ENCODE results near the gene HAPLN3.

The HAPLN3 gene

DNA sequence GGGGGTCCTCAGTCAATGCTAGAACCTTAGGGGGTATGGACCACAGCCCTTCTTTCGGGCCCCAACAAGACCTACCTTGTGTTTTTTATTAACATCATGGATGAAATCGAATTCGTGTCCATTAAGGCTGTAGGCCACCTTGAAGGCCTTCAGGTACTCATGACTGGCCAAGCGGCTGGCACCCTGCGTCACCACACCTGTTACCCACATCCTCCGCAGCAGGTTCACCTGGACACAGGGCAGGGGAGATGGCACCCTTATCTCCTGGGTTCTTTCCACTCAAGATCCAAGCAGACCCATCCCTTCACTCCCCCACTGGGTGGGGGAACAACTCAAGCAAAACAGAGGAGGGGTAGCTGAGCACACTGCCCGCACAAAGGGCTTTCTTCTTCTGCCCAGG lies 11.2 kb upstream of the HAPLN3 start:
- Histone ChIP-seq H3K4me3 (ENCODE audit: low read length) (no peak overlapping the region), H3K36me3 (ENCODE audit: insufficient read depth, low read length) (peaks cover 53% of the 10 kb centered on the region), H2AFZ (ENCODE audit: low read depth, low read length) (no peak overlapping the region), H3K27me3 (ENCODE audit: insufficient read depth, low read length) (no peaks in the 10 kb centered on the region), H3K4me1 (ENCODE audit: insufficient read depth, low read length) (peaks cover 2% of the 10 kb centered on the region), H3K9me3 (ENCODE audit: low read length) (no peaks in the 10 kb centered on the region)

DNA sequence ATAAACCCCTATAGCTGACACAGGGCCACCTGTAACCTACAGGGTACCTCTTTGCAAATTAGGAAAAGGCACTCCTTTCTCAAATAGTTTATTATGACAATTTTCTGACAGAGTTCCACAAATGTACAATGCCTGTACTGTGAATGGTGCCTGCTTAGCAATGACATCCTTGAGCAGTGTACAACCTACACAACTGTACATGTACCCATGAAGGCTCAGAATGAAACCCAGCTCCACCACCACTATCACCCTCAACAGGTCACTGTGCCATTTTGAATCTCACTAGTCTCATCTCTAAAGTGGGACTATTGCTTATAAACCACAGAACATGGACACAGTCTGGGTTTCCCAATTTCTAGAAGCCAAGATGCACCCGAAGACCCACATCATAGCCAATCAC lies 10.8 kb upstream of the HAPLN3 start:
- no peak overlapping the region for H3K4me3 ChIP-seq (ENCODE audit: low read length)
- peaks cover 2% of the 10 kb centered on the region for H3K4me1 ChIP-seq (ENCODE audit: insufficient read depth, low read length)
- peaks cover 54% of the 10 kb centered on the region for H3K36me3 ChIP-seq (ENCODE audit: insufficient read depth, low read length)
- no peak overlapping the region for H2AFZ ChIP-seq (ENCODE audit: low read depth, low read length)
- H3K9me3 ChIP-seq (ENCODE audit: low read length), result no peaks in the 10 kb centered on the region
- H3K27me3 ChIP-seq (ENCODE audit: insufficient read depth, low read length), result no peaks in the 10 kb centered on the region

- Histone ChIP-seq H2AFZ (ENCODE audit: low read depth, low read length) (no peak overlapping the region), H3K36me3 (ENCODE audit: insufficient read depth, low read length) (peaks cover 55% of the 10 kb centered on the region), H3K4me3 (ENCODE audit: low read length) (no peak overlapping the region), H3K27me3 (ENCODE audit: insufficient read depth, low read length) (no peaks in the 10 kb centered on the region), H3K4me1 (ENCODE audit: insufficient read depth, low read length) (peaks cover 2% of the 10 kb centered on the region), H3K9me3 (ENCODE audit: low read length) (no peaks in the 10 kb centered on the region)
Measured at GRCh38 chr15:88905576-88905975, 10.2 kb upstream of the HAPLN3 start.

DNA sequence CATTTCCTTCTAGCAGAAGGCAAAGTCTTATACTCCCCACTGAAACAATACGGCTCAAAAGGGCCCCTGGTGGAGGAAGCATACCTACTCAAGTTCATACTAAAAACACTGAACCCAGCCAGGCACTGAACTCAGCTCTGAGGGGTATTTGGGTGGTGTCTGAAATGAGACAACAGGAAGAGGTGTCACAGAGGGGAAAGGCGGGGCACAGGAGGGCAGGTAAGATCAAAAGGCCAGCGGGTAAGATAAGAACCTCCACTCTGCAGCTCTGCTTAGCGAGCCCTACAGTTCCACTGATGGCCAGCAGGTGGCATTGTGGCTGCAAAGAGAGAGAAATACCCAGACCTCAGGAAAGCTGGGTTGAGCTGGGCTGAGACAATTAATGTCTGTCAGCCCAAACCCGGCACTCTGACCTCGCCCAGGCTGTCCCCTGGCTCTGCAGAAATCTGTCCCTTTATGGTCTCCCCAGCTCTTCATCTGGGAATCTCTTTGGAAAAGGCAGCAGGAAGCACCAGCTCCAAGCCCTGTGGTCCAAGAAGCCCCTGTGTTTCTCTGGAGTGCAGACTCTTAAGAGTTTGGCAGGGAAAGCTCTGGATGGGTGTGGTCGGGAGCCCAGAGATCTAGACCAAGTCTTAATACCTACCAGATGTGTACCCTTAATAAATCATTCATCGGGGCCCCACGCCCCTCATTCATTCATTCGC lies 9.4 kb upstream of the HAPLN3 start:
- H3K27me3 ChIP-seq (ENCODE audit: insufficient read depth, low read length), result no peaks in the 10 kb centered on the region
- peaks cover 56% of the 10 kb centered on the region for H3K36me3 ChIP-seq (ENCODE audit: insufficient read depth, low read length)
- H2AFZ ChIP-seq (ENCODE audit: low read depth, low read length), result no peak overlapping the region

DNA sequence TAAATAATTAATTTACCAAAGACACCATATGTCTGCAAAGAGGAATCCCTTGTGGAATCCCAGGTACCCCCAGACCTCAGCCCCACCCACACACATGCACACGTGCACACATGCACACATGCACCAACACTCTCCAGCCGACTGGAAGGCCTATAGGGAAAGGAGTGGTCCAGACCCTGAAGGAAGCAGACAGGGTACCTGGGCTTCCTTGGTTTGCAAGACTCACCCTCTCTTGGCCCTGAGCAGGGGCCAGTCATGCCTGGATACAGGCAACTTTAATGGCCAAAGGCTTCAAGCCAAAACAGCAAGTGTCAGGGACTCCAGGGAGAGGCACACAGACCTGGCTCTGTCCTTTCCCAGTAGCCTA lies 8.9 kb upstream of the HAPLN3 start:
- Histone ChIP-seq H3K9me3 (ENCODE audit: low read length) (no peaks in the 10 kb centered on the region), H2AFZ (ENCODE audit: low read depth, low read length) (no peak overlapping the region), H3K4me3 (ENCODE audit: low read length) (no peak overlapping the region), H3K4me1 (ENCODE audit: insufficient read depth, low read length) (peaks cover 2% of the 10 kb centered on the region), H3K36me3 (ENCODE audit: insufficient read depth, low read length) (peaks cover 56% of the 10 kb centered on the region), H3K27me3 (ENCODE audit: insufficient read depth, low read length) (no peaks in the 10 kb centered on the region)

More for the DNA sequence above, 9.4 kb upstream of the HAPLN3 start:
- Histone ChIP-seq H3K4me1 (ENCODE audit: insufficient read depth, low read length) (peaks cover 2% of the 10 kb centered on the region), H3K4me3 (ENCODE audit: low read length) (no peak overlapping the region), H3K9me3 (ENCODE audit: low read length) (no peaks in the 10 kb centered on the region)

- H2AFZ ChIP-seq (ENCODE audit: low read depth, low read length), result no peak overlapping the region
- peaks cover 46% of the 10 kb centered on the region for H3K36me3 ChIP-seq (ENCODE audit: insufficient read depth, low read length)
- H3K9me3 ChIP-seq (ENCODE audit: low read length), result no peaks in the 10 kb centered on the region
- H3K4me1 ChIP-seq (ENCODE audit: insufficient read depth, low read length), result peaks cover 2% of the 10 kb centered on the region
- no peak overlapping the region for H3K4me3 ChIP-seq (ENCODE audit: low read length)
- no peaks in the 10 kb centered on the region for H3K27me3 ChIP-seq (ENCODE audit: insufficient read depth, low read length)
Measured at GRCh38 chr15:88902846-88903245, 7.5 kb upstream of the HAPLN3 start.

DNA sequence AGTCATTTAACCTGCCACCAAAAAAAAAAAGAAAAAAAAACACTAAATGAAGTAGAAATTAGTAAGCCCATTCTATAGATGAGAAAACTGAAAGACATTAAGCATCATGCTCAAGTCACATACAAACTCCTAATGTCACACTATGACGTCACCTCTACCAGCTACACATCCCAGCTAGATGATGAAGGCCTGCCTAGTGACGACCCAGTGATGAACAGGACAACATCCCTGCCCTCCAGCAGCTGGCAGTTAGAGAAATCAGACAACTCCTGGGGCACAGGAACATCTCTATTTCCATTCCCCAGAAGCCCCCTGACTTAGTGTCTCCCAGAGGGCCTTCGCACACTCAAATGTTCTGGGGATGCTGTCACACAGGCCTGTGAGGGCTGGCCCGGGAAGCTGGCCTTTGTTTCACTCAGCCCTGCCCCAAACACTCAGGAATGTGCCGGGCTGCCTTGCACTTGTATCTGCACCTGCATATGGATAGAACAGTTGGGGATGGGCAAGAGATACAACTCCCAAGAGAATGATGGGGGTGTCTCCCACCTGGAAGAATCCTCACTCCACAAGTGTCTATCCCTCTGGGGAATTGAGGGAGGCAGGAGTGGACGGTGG lies 7.0 kb upstream of the HAPLN3 start:
- no peak overlapping the region for H2AFZ ChIP-seq (ENCODE audit: low read depth, low read length)
- H3K4me1 ChIP-seq (ENCODE audit: insufficient read depth, low read length), result peaks cover 2% of the 10 kb centered on the region
- no peaks in the 10 kb centered on the region for H3K9me3 ChIP-seq (ENCODE audit: low read length)
- no peaks in the 10 kb centered on the region for H3K27me3 ChIP-seq (ENCODE audit: insufficient read depth, low read length)
- H3K4me3 ChIP-seq (ENCODE audit: low read length), result no peak overlapping the region
- H3K36me3 ChIP-seq (ENCODE audit: insufficient read depth, low read length), result peaks cover 46% of the 10 kb centered on the region

- no peak overlapping the region for H3K4me3 ChIP-seq (ENCODE audit: low read length)
- H3K4me1 ChIP-seq (ENCODE audit: insufficient read depth, low read length), result peaks cover 9% of the 10 kb centered on the region
- no peaks in the 10 kb centered on the region for H3K27me3 ChIP-seq (ENCODE audit: insufficient read depth, low read length)
- H3K36me3 ChIP-seq (ENCODE audit: insufficient read depth, low read length), result peaks cover 41% of the 10 kb centered on the region
- H2AFZ ChIP-seq (ENCODE audit: low read depth, low read length), result no peak overlapping the region
- H3K9me3 ChIP-seq (ENCODE audit: low read length), result no peaks in the 10 kb centered on the region
Measured at GRCh38 chr15:88901508-88902220, 6.3 kb upstream of the HAPLN3 start.

GRCh38 chr15:88900982-88901418 lies 5.7 kb upstream of the HAPLN3 start:
- Histone ChIP-seq H3K36me3 (ENCODE audit: insufficient read depth, low read length) (peaks cover 35% of the 10 kb centered on the region), H3K4me1 (ENCODE audit: insufficient read depth, low read length) (peaks cover 14% of the 10 kb centered on the region)

DNA sequence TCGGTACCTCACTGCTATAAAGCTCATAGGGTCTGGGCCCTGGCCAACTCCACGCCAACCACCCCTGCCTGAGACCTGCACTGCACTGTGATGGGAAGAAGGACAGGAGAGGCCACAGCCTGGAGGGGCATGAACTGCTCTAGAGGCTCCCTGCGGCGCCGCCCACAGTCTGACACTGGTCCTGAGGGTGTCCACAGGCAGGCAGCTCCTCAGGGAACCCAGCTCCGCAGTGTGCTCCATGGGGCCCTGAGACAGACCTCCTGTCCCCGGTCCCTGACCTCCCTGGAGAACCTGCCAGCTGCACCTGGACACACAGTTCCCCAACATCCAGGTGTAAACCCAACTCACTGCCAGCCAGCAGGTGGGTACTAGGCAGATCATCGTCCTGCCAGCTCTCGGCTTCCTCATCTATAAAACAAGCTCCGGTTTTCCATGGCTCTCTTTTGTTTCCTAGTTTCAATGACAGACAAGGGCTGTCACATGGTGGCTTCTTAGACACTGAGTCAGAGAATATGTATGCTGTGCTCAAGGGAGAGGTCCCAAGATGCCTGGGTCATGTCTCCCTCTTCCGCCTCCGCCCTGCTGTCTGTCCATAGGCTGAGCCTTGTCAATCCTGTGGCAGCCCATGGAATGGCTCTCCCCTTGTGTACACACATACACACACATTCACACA lies 5.1 kb upstream of the HAPLN3 start:
- H3K36me3 ChIP-seq (ENCODE audit: insufficient read depth, low read length), result peaks cover 29% of the 10 kb centered on the region
- no peak overlapping the region for H3K4me3 ChIP-seq (ENCODE audit: low read length)
- H3K9me3 ChIP-seq (ENCODE audit: low read length), result no peaks in the 10 kb centered on the region
- peaks cover 14% of the 10 kb centered on the region for H3K4me1 ChIP-seq (ENCODE audit: insufficient read depth, low read length)
- peaks cover 1% of the 10 kb centered on the region for H3K27me3 ChIP-seq (ENCODE audit: insufficient read depth, low read length)
- H2AFZ ChIP-seq (ENCODE audit: low read depth, low read length), result no peak overlapping the region

More at GRCh38 chr15:88900982-88901418, 5.7 kb upstream of the HAPLN3 start:
- H3K4me3 ChIP-seq (ENCODE audit: low read length), result no peak overlapping the region
- no peak overlapping the region for H2AFZ ChIP-seq (ENCODE audit: low read depth, low read length)
- H3K27me3 ChIP-seq (ENCODE audit: insufficient read depth, low read length), result no peaks in the 10 kb centered on the region
- no peaks in the 10 kb centered on the region for H3K9me3 ChIP-seq (ENCODE audit: low read length)

DNA sequence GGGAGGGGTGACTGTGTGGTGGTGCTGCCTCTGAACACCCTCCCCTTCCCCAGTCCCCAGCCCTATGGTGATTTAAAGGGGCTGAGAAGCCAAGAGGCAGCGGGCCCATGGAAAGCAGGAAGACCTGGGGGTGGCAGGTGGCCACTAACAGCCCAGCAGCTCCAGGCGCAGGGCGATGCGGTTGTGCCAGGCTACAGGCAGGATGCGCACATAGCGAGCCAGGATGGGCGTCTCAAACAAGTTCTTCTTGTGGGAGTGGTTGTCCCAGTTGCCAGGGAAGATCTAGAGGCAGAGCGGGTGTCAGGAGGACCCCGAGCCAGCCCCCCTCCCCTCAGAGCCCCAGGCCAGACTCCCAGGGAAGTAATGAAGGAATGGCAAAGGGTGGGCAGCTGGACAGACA lies 3.9 kb upstream of the HAPLN3 start:
- Histone ChIP-seq H3K4me1 (ENCODE audit: insufficient read depth, low read length) (peaks cover 16% of the 10 kb centered on the region), H3K9me3 (ENCODE audit: low read length) (no peaks in the 10 kb centered on the region), H3K4me3 (ENCODE audit: low read length) (no peak overlapping the region), H2AFZ (ENCODE audit: low read depth, low read length) (no peak overlapping the region), H3K27me3 (ENCODE audit: insufficient read depth, low read length) (peaks cover 13% of the 10 kb centered on the region), H3K36me3 (ENCODE audit: insufficient read depth, low read length) (peaks cover 27% of the 10 kb centered on the region)

GRCh38 chr15:88898736-88899135 lies 3.4 kb upstream of the HAPLN3 start:
- H3K4me3 ChIP-seq (ENCODE audit: low read length), result no peak overlapping the region
- H3K9me3 ChIP-seq (ENCODE audit: low read length), result no peaks in the 10 kb centered on the region
- peaks cover 17% of the 10 kb centered on the region for H3K4me1 ChIP-seq (ENCODE audit: insufficient read depth, low read length)
- H3K36me3 ChIP-seq (ENCODE audit: insufficient read depth, low read length), result peaks cover 24% of the 10 kb centered on the region
- no peak overlapping the region for H2AFZ ChIP-seq (ENCODE audit: low read depth, low read length)
- H3K27me3 ChIP-seq (ENCODE audit: insufficient read depth, low read length), result peaks cover 18% of the 10 kb centered on the region

Data from neuron (in vitro differentiated cells).